GM19193 (cell line): ENCODE data around the gene DCTN4.

Experiments used
- POLR2A ChIP-seq: IDR thresholded peaks from 4 replicates; pipeline ENCODE4 v1.6.1; 2011; ENCODE audit not compliant: insufficient read depth, insufficient read length; ENCODE audit errors: extremely low read depth

The DCTN4 gene

GRCh38 chr5:150710165-150710564 lies 48.7 kb downstream of the DCTN4 start:
- no peak for TF ChIP-seq POLR2A

- TF ChIP-seq POLR2A, result no peak
These were observed 51.9 kb downstream of the DCTN4 start for GRCh38 chr5:150706776-150707390.

GRCh38 chr5:150703762-150704161 lies 55.1 kb downstream of the DCTN4 start:
- TF ChIP-seq POLR2A, result no peak

- peak; percentile 87 for TF ChIP-seq POLR2A
These were observed 58.0 kb downstream of the DCTN4 start, which contains the start of gene RBM22 for GRCh38 chr5:150700594-150701377. RBM22 (minus strand) TSS chr5:150701062; CDS start chr5:150700985, 77 bp downstream.

- TF ChIP-seq POLR2A, result no peak
These were observed 58.6 kb downstream of the DCTN4 start for GRCh38 chr5:150700246-150700593.

GRCh38 chr5:150694612-150695011 lies 64.2 kb downstream of the DCTN4 start:
- TF ChIP-seq POLR2A, result no peak

GRCh38 chr5:150692276-150692675 lies 66.5 kb downstream of the DCTN4 start:
- no peak for TF ChIP-seq POLR2A

GRCh38 chr5:150690760-150691159 lies 68.1 kb downstream of the DCTN4 start:
- TF ChIP-seq POLR2A, result no peak

GRCh38 chr5:150689120-150689519 lies 69.7 kb downstream of the DCTN4 start:
- no peak for TF ChIP-seq POLR2A

- no peak for TF ChIP-seq POLR2A
These were observed 82.2 kb downstream of the DCTN4 start for GRCh38 chr5:150676578-150676977.

GRCh38 chr5:150675069-150675468 lies 83.7 kb downstream of the DCTN4 start:
- no peak for TF ChIP-seq POLR2A

GRCh38 chr5:150674341-150674821 lies 84.4 kb downstream of the DCTN4 start:
- no peak for TF ChIP-seq POLR2A

- no peak for TF ChIP-seq POLR2A
These were observed 85.9 kb downstream of the DCTN4 start for GRCh38 chr5:150672884-150673275.

- TF ChIP-seq POLR2A, result no peak
These were observed 86.5 kb downstream of the DCTN4 start for GRCh38 chr5:150672237-150672883.

GRCh38 chr5:150671509-150672236 lies 87.1 kb downstream of the DCTN4 start:
- TF ChIP-seq POLR2A, result no peak
